Fibroblast of mammary gland (primary cell): ENCODE data around the gene C15orf39.

ENCODE experiments used
- DNase-seq: peaks from one replicate; pipeline ENCODE4 v3.0.0-alpha.2; 2010; ENCODE audit warnings: low read depth
- H3K4me3 ChIP-seq: 2 replicates; pipeline ENCODE4 v1.5.1; 2011; ENCODE audit warnings: low read depth, mild to moderate bottlenecking, low read length, moderate library complexity; ENCODE audit not compliant: control insufficient read depth
- CTCF ChIP-seq: conservative IDR thresholded peaks from 2 replicates; pipeline ENCODE4 v1.5.1; 2011; ENCODE audit warnings: low read depth, low read length, inconsistent platforms; ENCODE audit not compliant: control insufficient read depth, insufficient read depth

The C15orf39 gene

GRCh38 chr15:75179746-75180140, 21.9 kb upstream of the C15orf39 start:
- no peak overlapping the region for H3K4me3 ChIP-seq
- DNase-seq = no peak
- no peak for TF ChIP-seq CTCF

DNA sequence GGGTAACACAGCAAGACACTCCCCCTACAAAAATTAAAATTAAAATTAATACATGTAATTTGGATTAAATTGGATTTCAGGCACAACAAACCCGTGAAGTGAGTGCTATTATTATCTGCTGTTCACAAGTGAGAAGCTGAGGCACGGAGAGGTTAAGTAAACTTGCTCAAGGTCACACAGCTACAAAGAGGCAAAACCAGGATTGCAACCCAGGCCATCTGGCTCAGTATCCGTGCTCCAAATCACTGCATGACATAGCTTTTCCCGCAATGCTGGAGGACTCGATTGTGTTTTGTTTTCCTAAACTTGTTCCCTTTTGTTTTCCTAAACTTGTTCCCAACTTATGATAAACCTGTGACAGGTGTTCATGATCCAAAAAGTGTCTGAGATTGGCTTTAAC, 19.9 kb upstream of the C15orf39 start:
- no peak overlapping the region for H3K4me3 ChIP-seq
- no peak for TF ChIP-seq CTCF
- DNase-seq = no peak

DNA sequence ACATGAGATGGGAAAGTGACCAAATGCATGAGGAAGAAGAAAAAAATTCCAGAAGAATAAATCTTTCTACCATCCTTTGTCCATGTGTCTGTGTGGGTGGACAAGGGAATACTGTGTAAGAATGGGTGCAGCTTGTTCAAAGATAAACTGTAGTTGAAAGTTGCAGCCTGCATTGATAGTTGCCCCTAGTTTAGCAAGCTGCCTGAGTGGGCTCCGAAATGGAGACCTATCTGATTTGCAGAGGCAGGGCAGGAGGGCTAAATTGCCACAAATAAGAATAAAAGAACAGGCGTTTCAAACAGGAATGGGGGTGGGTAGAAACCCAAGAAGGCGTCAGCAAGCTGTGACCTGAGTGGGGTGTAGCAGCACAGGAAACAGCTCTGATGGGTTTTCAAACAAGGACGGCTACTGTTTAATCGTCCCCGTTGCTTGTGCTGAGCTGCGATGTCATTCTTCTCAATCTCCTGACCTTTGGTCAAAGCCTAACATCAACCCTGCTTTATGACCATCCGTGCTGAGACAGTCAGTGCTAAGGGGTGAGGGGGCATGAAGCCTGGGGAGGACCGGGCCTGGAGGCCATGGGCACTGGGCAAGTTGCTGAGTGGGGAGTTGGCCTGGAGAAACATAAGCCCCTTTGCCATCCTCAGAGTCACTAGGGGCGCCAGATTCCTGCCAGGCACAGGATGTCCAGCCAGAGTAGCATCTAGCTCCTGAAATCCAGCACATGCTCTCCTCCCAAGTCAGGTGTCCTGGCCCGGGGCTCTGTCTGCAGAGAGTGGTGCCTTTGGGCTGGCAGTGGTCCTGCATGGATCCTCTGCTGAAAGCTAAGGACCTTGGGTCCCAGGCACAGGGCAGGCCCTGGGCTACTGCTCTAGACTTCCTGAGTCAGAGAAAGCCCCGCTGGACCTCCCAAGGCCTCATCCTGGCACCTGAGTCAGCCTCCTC, 19.2 kb upstream of the C15orf39 start:
- TF ChIP-seq CTCF = no peak
- peak; percentile 49 for DNase-seq
- H3K4me3 ChIP-seq = no peak overlapping the region

DNA sequence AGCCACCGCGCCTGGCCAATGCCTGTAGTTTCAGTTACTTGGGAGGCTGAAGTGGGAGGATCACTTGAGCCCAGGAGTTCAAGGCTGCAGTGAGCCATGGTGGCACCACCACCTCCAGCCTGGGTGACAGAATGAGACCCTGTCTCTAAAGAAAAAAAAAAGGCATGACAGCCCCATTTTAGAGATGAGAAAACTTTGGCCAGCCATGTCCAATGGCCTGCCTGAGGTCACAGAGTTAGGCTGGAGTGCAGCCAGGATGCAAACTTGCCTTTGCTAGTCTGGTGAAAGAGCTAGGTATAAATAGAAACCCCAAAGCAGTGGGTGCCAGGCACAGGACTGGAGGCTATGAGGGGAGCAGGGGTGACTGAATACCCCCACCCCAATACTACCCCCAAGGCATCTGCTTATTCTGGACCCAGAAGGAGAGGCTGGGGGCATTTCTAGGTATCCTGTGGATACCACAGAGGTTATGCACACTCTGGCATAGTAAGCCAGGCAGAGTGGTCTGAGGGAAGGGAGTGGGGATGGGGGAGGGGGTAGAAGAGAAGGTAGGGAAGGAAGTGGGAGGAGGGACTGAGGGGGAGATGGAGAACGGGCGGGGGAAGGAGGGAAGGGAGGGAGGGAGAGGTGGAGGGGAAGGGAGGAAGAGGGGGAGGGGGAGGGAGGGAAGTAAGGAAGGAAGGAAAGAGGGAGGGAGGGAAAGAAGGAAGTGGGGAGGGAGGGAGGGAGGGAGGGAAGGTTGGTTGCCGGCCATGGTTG, 16.2 kb upstream of the C15orf39 start:
- DNase-seq = no peak
- no peak for TF ChIP-seq CTCF
- H3K4me3 ChIP-seq = no peak overlapping the region

- no peak overlapping the region for H3K4me3 ChIP-seq
- no peak for DNase-seq
- no peak for TF ChIP-seq CTCF
These were observed 15.6 kb upstream of the C15orf39 start for GRCh38 chr15:75186044-75186443.

DNA sequence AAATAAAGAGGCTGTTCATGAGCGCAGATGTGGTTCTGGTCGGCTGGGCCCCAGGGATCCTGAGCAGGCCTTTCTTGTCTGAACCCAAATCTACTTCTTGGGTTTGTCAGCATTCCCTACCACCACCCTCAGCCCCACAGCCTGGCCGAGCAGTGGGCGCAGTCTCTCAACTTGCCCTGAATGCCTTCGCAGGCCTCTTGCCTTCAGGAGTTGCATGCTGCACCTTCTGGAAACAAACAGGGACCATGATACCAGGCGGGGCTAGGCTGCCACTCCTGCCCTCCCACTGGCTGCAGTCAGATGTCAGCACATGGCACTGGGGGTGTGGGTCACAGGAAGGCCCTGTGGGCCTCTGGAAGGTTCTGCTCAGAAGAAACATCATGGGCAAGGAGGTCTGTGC, 13.2 kb upstream of the C15orf39 start:
- no peak for TF ChIP-seq CTCF
- no peak overlapping the region for H3K4me3 ChIP-seq
- DNase-seq = no peak
